GM18909 (cell line): ENCODE measurements around the gene SLC9B1.
A peak's percentile ranks its signal among the peaks of the same experiment; 100 is the strongest.
"Not testable (repeated sequence)": the region's sequence is repeated elsewhere in the genome, so short reads cannot be mapped to it uniquely, and the experiment has no call there.

Experiments
- ATAC-seq: cut with Tn5 transposase; IDR thresholded peaks from one replicate; pipeline ENCODE4 v1.9.1; 2021; ENCODE audit warnings: mild to moderate bottlenecking; ENCODE audit not compliant: unreplicated experiment, poor library complexity

The SLC9B1 gene

DNA sequence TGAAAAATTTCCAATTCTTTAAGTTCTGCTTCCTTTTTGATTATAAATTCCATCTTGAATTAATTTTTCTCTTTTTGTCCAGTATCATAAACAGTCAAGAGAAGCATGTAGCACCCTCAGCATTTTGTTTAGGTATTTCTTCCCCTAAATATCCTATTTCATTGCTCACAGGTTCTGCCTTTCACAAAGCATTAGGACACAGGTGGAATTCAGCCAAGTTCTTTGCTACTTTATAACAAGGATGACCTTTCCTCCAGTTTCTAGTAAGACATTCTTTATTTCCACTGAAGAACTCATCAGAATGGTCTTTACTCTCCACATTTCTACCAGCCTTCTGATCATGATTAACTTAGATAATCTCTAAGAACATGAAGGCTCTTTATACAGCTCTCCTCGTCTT is 7.4 kb downstream of the SLC9B1 start:
- no peak for ATAC-seq

DNA sequence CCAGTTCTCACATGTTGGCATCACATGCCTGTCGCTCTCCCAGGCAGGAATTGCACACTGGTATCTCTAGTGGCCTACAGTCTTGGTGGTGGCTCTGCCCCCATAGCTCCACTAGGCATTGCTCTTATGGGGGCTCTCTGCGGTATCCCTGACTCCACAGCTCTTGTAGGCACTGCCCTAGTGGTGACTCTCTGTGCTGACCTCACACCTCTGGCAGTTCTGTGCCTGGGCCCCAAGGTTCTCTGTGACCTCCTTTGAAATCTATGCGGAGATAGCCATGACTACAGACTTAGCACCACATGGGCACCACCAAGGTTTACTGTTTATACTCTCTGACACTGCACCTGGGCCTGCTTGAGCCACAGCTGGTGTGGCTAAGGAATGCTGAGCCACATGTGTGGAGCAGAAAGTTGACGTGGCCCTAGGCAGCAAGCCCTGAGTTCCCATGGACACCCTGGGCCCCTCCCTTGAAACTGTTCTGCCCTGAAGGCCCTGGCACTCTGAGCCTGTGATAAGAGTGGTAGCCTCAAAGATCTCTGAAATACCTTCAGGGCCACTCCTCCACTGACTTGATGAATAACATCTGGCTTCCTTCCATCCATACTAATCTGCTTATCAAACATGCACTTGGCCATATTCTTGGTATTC is 8.0 kb downstream of the SLC9B1 start:
- no peak for ATAC-seq

DNA sequence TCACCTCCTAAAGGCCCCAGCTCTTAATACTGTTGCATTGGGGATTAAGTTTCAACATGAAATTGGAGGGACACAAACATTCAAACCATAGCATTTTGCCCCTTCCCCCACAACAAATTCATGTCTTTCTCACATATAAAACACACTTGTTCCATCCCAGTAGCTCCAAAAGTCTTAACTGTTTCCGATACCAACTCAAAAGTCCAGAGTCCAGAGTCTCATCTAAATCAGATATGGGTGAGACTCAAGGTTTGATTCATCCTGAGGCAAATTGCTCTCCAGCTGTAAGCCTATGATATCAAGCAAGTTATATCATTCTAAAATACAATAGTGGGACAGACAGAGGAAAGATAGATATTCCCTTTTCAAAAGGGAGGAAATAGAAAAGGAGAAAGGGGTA is 8.7 kb downstream of the SLC9B1 start:
- no peak for ATAC-seq

DNA sequence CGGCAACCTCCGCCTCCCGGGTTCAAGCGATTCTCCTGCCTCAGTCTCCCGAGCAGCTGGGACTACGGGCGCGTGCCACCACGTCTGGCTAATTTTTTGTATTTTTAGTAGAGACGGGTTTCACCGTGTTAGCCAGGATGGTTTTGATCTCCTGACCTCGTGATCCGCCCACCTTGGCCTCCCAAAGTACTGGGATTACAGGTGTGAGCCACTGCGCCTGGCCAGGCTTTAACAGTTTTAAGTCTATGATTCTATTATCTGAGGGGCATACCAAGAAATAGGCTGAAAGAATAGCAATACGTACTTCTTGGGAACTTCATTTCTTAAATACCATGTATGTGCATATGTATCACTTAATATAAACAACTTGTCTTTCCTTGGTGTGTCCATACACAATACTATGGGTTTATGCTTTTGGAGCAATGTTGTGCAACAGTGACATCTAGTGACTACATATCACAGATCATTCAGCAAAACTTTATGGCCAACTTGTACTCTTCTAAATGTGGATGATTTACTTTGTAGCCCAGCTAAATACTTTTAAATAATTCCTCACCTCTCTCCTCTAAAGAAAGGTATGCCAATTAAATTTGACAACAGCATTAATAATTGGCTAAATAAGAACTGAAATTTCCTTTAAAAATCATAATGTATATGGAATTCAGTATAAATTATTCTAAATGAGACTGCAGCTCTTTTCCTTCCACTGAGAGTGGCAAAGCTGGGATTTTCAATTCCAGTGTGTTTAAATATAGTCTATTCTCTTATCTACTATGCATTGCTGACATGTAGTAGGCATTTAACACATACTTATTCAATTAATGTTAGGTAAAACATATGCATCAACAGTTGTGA is 10.4 kb downstream of the SLC9B1 start:
- ATAC-seq: peak; percentile 79

DNA sequence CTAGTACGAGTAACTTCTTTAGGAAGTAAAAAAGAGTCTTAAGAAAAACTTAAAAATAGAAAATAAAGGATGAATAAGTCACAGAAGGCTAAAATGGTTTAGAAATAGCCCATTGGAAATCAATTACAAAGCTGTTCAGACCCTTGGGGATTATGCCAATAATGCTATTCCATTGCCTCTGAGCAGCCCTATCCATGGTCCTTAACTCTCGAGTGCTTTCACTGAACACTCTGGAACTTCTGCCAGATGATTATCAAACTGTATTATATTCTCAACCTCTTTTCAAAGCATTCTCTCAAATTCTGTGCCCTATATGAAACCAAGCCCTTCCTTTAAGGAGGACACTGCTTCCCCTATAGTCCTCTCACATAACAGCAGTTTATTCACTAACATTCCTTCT is 17.0 kb downstream of the SLC9B1 start:
- ATAC-seq: no peak

DNA sequence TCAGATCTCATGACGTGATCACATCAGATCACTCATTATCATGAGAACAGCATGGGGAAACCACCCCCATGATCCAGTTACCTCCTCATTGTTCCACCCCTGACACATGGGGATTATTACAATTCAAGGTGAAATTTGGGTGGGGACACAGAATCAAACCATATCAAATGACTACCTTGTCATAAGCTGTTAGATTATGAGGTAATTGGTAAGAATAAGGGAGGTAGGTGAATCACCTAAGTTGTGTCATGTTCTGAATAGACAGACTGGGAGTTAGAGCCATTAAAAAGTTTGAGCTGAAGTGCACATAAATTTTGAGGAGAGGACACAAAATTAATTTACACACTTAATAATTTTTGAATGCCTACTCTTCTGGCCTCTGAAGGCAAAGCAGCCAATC is 24.7 kb downstream of the SLC9B1 start:
- no peak for ATAC-seq

DNA sequence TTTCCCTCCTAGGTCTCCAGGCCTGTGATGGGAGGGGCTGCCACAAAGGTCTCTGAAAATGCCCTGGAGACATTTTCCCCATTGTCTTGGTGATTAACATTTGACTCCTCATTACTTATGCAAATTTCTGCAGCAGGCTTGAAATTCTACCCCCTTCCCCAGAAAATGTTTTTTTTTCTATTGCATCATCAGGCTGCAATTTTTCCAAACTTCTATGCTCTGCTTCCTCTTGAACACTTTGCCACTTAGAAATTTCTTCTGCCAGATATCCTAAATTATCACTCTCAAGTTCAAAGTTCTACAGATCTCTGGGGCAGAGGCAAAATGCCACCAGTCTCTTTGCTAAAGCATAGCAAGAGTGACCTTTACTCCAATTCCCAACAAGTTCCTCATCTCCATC is 25.5 kb downstream of the SLC9B1 start:
- not testable (repeated sequence) for ATAC-seq

DNA sequence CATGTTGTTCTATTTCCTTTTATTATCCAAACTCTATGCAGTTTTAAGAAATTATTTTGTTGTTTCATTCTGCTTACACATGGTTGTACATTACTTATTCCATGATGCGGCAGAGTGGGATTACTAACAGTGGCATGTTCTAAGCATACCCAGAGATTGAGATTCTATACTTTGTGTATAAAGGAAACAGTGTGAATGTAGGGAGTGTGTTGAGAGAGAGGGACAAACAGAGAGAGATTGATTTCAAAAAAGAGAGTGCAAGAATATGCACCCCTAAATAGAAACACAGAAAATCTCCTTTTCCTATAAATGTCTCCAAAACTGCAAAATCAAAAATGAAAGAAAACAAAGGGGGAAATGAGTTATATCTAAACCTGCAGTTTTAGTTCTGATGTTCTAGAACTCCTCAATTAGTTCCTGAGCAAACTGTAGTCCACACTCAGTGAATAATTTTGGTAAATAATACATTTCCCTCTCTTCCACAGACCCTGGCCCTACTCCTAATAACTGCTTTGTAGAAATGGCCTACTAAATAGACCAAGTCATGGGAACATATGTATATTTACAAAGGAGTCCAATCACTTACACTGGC is 31.0 kb downstream of the SLC9B1 start:
- no peak for ATAC-seq

DNA sequence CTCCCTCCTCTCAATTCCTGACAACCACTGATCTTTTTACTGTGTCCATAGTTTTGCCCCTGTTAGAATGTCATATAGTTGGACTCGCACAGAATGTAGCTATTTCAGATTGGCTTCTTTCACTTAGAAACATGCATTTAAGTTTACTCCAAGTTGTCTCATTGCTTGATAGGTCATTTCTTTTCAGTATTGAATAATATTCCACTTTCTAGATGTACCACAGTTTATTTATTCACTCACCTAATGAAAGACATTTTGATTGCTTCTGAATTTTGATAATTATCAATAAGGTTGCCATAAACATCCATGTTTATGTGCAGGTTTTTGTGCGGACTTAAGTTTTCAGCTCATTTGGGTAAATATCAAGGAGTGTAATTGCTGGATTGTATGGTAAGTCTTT is 38.5 kb downstream of the SLC9B1 start:
- ATAC-seq: no peak

DNA sequence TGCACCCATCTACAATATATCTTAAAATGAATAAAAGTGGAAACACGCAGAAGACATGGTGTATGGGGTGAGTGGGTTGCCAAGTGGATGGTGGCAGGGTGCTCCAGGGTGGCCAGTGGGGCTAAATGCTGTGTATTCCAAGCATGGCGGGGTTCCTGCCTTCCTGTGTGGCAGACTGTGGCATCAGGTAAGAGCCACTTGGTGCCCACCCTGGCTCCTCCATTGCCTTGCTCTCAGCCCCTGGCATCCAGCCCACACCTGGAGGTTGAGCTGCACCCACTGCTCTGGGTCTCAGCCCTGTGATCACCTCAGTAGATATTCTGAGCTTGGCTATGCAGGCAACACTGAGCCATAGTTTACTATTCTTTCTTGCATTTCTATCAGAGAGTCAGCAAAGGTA is 57.7 kb downstream of the SLC9B1 start:
- ATAC-seq: not testable (repeated sequence)

DNA sequence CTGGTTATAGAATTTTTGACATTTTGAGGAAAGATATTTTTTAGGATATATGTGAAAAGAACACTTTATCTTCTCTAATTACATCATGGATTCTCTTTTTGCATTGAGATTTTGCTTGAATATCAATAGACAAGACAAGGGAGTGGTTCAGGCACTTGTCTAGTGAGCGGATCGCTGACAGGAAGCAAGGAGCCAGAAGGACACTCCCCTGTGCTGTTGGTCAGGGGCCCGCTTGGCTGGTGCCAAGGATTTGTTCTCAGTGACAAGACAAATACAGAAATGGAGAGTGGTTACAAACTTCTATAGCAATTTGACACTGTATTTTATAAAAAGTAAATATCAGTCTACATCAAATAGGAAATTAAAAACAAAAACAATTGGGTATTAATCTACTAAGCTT is 60.0 kb downstream of the SLC9B1 start:
- no peak for ATAC-seq

DNA sequence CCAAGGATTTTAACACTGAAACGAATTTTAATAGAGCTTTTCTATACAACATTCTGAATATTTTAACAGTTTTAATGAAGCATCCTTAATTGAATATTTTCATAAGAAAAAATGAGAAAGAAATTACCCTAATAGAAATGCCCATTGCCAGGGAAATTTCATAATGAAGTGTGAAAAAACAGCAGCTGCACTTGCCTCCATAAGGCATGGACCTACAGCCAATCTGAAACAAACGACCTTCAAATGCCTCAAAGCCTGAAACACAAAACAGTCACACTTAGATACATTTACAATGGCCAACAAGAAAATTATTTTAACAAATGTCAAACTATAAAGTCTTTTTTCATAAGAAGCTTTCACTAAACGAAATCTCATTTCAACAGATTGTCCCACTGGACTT is 74.4 kb downstream of the SLC9B1 start:
- no peak for ATAC-seq

DNA sequence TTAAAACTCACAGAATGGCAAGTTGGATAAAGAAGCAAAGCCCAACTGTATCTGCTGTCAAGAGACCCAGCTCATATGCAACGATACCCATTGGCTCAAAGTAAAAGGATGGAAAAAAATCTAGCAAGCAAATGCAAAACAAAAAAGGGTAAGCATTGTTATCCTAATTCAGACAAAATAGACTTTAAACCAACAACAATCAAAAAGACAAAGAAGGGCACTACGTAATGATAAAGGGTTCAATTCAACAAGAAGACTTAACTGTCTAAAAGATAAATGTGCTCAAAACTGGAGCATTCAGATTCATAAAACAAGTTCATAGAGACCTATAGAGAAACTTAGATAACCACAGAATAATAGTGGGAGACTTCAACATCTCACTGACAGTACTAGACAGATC is 81.4 kb downstream of the SLC9B1 start:
- ATAC-seq: not testable (repeated sequence)

DNA sequence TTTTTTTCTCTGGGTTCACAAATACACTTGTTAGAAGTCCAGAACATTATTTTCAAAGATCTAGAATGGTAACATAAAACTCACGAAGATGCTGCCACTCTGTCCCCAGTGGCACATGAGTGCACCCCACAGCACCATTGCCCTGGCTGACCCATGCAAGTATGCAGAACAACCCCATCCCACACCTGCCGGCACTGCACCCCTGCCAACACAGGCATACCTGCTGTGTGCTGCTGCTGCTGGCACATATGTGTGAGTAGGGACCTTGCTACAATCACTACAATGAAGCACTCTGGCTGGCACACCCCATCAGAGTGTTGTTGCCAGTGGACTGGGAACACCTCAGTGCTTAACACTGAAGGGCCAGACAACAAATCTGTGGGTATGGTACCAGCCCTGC is 83.8 kb downstream of the SLC9B1 start:
- no peak for ATAC-seq

DNA sequence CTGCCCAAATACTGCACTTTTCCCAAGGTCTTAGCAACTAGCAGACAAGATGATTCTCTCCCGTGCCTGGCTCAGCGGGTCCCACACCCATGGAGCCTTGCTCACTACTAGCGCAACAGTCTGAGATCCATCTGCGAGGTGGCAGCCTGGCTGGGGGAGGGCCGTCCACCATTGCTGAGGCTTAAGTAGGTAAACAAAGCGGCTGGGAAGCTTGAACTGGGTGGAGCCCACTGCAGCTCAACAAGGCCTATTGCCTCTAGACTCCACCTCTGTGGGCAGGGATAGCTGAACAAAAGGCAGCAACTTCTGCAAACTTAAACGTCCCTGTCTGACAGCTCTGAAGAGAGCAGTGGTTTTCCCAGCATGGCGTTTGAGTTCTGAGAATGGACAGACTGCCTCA is 99.8 kb downstream of the SLC9B1 start:
- ATAC-seq: not testable (repeated sequence)

DNA sequence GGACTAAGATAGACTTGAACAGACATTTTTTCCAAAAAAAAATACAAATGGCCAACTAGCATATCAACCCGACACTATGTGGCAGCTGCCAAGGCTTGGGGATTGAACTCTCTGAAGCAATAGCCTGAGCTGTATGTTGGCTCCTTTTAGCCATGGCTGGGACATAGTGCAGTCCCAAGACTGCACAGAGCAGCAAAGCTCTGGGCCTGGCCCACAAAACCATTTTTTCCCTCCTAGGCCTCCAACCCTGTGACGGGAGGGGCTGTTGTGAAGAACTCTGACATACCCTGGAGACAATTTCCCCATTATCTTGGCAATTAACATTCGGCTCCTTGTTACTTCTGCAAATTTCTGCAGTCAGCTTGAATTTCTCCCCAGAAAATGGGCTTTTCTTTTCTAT is 100.6 kb downstream of the SLC9B1 start:
- no peak for ATAC-seq

DNA sequence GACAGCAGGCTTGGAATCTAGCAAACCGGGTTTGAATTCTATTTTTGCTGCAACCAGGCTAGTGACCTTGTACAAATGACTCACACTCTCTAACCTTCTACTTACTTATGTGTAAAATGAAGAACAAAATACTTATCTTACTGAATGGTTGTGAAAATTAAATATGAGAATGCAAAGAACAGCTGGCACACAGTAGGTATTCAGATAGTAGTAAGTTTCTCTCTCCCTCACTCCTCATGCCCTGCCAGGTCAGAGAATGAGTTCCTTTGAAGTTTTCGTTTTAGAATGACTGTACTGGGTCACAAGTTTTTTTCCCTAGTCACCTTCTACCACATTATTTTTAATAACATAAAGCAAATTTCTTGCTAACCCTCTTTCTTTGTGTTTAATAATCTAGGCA is 117.7 kb downstream of the SLC9B1 start:
- no peak for ATAC-seq

DNA sequence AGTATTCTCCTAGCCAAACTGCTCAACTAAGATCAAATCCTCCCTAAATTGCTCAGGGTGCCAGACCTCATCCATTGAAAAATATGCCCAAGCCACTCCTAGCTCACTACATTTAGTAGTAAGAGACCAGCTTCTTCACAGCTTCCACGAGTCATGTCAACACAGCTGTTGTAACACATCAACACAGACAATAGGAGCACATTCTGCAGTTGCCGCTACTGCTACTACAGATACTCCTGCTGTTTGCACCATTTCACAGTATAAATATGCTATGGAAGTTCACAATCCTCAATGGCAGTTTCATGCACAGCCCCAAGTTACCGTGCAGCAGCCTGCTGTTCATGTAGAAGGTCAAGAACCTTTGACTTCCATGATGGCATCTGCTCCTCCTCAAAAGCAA is 121.9 kb downstream of the SLC9B1 start:
- ATAC-seq: not testable (repeated sequence)

DNA sequence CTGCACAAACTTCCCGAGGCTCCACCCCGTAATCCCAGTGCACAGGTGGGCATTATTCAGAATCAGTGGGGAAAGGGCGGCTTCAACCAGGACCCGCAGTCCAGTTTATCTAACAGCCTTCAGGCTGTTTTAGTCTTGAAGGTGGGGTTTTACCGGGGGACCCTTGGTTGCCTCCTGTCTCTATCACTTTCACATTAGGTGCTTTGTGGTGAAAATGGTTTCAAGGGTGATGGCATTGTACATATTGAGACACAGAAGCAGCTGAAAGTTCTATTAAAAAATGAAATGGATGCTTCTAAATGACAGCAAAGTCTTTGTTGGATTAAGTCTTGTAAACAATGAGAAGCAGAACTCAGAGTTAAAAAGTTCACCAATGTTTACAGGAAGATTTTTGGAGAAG is 123.0 kb downstream of the SLC9B1 start:
- not testable (repeated sequence) for ATAC-seq

DNA sequence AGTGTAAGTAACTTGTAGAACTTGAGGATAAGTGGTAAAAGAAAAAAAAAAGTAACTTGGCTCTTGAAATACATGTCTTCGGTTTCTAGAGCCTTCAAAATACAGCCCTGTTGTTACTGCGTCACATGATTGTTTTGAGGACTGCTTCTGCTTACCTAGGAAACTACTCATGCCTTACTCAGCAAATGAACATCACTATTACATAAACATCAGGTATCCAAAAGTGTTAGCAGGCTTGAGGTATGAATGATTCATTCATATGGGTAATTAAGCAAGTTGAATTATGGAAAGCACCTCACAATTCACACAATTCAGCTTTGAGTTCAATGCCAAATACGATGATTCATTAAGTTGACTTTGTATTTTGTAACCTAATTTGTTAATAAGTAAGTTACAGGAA is 129.6 kb downstream of the SLC9B1 start:
- ATAC-seq: not testable (repeated sequence)

DNA sequence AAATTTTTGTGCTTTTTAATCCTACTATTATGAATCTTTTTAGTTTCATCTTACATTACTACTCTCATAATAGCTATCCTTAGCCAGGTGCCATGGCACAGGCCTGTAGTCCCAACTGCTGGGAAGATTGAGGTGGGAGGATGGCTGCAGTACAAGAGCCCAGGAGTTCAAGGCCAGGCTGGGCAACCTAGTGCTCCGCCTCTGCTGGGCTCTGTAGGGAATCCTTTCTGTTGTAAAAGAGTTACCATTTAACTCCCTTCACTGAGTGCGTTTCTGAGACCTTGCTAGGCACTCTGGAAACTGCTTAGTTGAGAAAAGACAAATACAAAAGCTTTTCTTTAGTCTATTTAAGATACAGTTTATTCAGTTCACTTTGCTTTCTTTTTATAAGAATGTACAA is 130.9 kb downstream of the SLC9B1 start:
- not testable (repeated sequence) for ATAC-seq

DNA sequence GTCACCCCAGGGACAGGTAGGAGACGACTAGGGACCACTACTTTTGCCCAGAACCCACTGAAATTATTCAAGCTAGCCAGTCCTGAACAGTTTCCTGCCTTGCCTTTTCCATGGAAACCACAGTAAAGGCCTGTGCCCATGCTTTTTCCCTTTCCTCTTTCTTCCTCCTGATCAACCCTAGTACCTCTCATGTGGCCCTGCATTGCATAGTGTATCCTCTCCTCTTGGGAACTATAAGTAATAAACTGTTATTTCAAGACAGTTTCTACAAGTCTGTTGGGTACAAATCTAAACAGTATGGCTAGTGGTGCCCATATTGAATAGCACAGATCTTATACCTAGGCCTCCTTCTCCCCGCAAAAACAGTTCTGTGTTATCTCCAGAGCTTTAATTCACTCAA is 136.2 kb downstream of the SLC9B1 start:
- ATAC-seq: no peak
